ENCODE data around the gene GALNT18.

GALNT18 gene

DNA sequence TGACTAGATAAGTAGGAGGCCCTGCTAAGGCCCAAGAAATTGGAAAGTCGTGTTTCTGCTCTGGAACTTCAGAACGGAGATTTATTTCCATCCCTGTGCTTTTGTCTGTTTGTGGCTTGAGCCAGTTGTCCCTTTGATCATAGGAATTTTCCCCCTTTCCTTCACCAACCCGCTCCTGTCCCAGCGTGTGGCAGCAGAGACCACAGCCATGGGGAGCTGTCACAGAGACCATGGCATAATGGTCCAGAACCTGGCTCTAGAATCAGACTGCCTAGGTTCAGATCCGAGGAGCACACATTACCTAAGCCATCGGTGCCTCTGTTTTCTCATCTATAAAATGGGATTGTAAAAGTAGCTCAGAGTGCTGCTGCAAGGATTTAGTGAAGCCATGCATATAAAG, 128.1 kb downstream of the GALNT18 start:
- H3K4me3 ChIP-seq (ENCODE audit: low read depth, low read length) = no peak overlapping the region
- no peak overlapping the region for H3K9ac ChIP-seq (ENCODE audit: low read depth, low read length)
- H3K4me1 ChIP-seq (ENCODE audit: control insufficient read depth, insufficient read depth, low read length) = no peaks in the 10 kb centered on the region
- H3K27ac ChIP-seq (ENCODE audit: low read depth, low read length) = no peak overlapping the region
- no peaks in the 10 kb centered on the region for H3K27me3 ChIP-seq (ENCODE audit: control insufficient read depth, insufficient read depth, low read length)
- H3K36me3 ChIP-seq (ENCODE audit: control insufficient read depth, insufficient read depth, low read length) = no peaks in the 10 kb centered on the region
- no peaks in the 10 kb centered on the region for H3K9me3 ChIP-seq (ENCODE audit: control insufficient read depth, insufficient read depth, low read length)

- H3K9me3 ChIP-seq (ENCODE audit: control insufficient read depth, insufficient read depth, low read length) = no peaks in the 10 kb centered on the region
- H3K9ac ChIP-seq (ENCODE audit: low read depth, low read length) = no peak overlapping the region
- no peaks in the 10 kb centered on the region for H3K4me1 ChIP-seq (ENCODE audit: control insufficient read depth, insufficient read depth, low read length)
- H3K27me3 ChIP-seq (ENCODE audit: control insufficient read depth, insufficient read depth, low read length) = no peaks in the 10 kb centered on the region
- H3K36me3 ChIP-seq (ENCODE audit: control insufficient read depth, insufficient read depth, low read length) = no peaks in the 10 kb centered on the region
- H3K27ac ChIP-seq (ENCODE audit: low read depth, low read length) = no peak overlapping the region
- H3K4me3 ChIP-seq (ENCODE audit: low read depth, low read length) = no peak overlapping the region
Measured at GRCh38 chr11:11491589-11491988, 130.2 kb downstream of the GALNT18 start.

DNA sequence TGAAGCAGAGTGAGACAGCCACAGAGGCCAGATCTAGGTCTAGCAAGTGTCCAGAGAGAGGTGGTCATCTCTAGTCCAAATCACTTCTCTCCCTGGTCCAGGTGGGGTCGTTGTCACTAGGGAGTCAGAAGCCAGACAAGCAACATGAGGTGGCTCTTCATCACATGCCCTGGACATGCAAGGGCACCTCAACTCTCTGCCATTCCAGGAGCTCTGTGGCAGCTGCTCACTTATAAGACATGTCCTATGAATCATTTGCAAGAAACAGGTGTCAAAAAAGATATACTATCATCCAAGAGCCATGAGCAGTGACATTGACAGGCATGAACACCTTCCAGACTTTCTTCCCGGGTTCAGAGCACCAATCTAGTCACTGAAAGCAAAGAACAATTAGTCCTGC, 130.8 kb downstream of the GALNT18 start:
- H3K4me1 ChIP-seq (ENCODE audit: control insufficient read depth, insufficient read depth, low read length) = no peaks in the 10 kb centered on the region
- H3K27me3 ChIP-seq (ENCODE audit: control insufficient read depth, insufficient read depth, low read length) = no peaks in the 10 kb centered on the region
- H3K27ac ChIP-seq (ENCODE audit: low read depth, low read length) = no peak overlapping the region
- no peaks in the 10 kb centered on the region for H3K9me3 ChIP-seq (ENCODE audit: control insufficient read depth, insufficient read depth, low read length)
- H3K9ac ChIP-seq (ENCODE audit: low read depth, low read length) = no peak overlapping the region
- H3K36me3 ChIP-seq (ENCODE audit: control insufficient read depth, insufficient read depth, low read length) = no peaks in the 10 kb centered on the region
- H3K4me3 ChIP-seq (ENCODE audit: low read depth, low read length) = no peak overlapping the region

DNA sequence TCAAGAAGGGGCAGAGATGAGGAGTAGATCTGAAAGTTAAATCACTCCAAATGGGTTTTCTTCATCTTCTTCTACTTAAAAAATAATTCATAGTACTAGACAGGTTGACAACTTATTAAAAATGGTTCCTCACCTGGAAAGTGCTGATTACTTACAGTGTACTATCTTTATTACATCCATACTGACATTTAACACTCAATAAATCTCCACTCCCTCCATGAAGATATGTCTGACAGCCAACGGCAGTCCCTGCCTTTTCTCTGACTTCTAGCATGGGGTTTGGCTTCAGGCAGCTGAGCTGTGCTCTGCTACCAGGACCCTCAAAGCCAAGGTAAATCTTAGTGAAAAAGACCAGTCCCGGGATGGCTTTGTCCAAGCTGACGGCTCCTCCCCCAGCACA, 135.4 kb downstream of the GALNT18 start:
- no peaks in the 10 kb centered on the region for H3K4me1 ChIP-seq (ENCODE audit: control insufficient read depth, insufficient read depth, low read length)
- no peak overlapping the region for H3K9ac ChIP-seq (ENCODE audit: low read depth, low read length)
- no peaks in the 10 kb centered on the region for H3K27me3 ChIP-seq (ENCODE audit: control insufficient read depth, insufficient read depth, low read length)
- H3K4me3 ChIP-seq (ENCODE audit: low read depth, low read length) = no peak overlapping the region
- no peaks in the 10 kb centered on the region for H3K36me3 ChIP-seq (ENCODE audit: control insufficient read depth, insufficient read depth, low read length)
- no peak overlapping the region for H3K27ac ChIP-seq (ENCODE audit: low read depth, low read length)
- H3K9me3 ChIP-seq (ENCODE audit: control insufficient read depth, insufficient read depth, low read length) = no peaks in the 10 kb centered on the region

DNA sequence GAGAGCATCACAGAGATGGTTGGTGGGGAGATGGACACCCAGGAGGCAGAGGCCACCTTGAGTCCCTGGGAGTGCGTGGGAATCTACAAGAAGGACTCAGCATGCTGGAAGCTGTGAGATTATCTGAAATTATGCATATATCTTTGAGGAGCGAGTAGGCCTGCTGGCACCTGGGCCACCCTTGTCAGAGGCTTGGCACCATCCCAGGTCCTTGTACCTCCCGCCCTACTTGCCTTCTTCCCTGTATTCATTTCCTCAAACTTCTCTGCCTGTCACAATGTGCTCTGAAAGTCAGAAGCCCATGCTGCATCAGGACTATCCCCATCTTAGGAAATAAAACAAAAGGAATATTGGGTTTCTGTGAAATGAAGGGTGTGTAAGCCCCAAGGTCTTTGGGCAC, 135.8 kb downstream of the GALNT18 start:
- H3K9ac ChIP-seq (ENCODE audit: low read depth, low read length) = no peak overlapping the region
- no peak overlapping the region for H3K4me3 ChIP-seq (ENCODE audit: low read depth, low read length)
- no peaks in the 10 kb centered on the region for H3K4me1 ChIP-seq (ENCODE audit: control insufficient read depth, insufficient read depth, low read length)
- H3K9me3 ChIP-seq (ENCODE audit: control insufficient read depth, insufficient read depth, low read length) = no peaks in the 10 kb centered on the region
- no peak overlapping the region for H3K27ac ChIP-seq (ENCODE audit: low read depth, low read length)
- no peaks in the 10 kb centered on the region for H3K27me3 ChIP-seq (ENCODE audit: control insufficient read depth, insufficient read depth, low read length)
- no peaks in the 10 kb centered on the region for H3K36me3 ChIP-seq (ENCODE audit: control insufficient read depth, insufficient read depth, low read length)

GRCh38 chr11:11483627-11484026, 138.2 kb downstream of the GALNT18 start:
- no peak overlapping the region for H3K27ac ChIP-seq (ENCODE audit: low read depth, low read length)
- no peak overlapping the region for H3K4me3 ChIP-seq (ENCODE audit: low read depth, low read length)
- H3K4me1 ChIP-seq (ENCODE audit: control insufficient read depth, insufficient read depth, low read length) = no peaks in the 10 kb centered on the region
- H3K9me3 ChIP-seq (ENCODE audit: control insufficient read depth, insufficient read depth, low read length) = no peaks in the 10 kb centered on the region
- no peaks in the 10 kb centered on the region for H3K27me3 ChIP-seq (ENCODE audit: control insufficient read depth, insufficient read depth, low read length)
- no peaks in the 10 kb centered on the region for H3K36me3 ChIP-seq (ENCODE audit: control insufficient read depth, insufficient read depth, low read length)
- H3K9ac ChIP-seq (ENCODE audit: low read depth, low read length) = no peak overlapping the region

DNA sequence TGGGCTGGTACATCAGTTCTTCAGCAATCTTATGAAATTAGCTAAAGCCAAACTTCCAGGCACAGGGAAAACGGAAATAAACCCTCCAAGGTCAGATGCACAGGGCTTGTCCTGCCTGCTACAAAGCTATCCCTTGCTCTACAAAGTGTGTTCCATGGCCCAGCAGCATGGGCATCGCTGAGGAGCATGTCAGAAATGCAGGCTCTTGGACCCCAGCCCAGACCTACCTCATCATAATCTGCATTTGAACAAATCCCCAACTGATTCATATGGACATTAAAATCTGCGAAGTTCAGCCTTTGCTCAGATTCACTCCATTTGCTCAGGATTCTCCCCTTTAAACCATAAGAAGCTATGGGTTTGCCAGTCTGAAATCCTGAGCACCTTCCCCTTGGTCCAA, 139.1 kb downstream of the GALNT18 start:
- Histone ChIP-seq H3K4me1 (ENCODE audit: control insufficient read depth, insufficient read depth, low read length) (peaks cover 8% of the 10 kb centered on the region; the same call in 1 of the 2 replicates), H3K27ac (ENCODE audit: low read depth, low read length) (no peak overlapping the region)

DNA sequence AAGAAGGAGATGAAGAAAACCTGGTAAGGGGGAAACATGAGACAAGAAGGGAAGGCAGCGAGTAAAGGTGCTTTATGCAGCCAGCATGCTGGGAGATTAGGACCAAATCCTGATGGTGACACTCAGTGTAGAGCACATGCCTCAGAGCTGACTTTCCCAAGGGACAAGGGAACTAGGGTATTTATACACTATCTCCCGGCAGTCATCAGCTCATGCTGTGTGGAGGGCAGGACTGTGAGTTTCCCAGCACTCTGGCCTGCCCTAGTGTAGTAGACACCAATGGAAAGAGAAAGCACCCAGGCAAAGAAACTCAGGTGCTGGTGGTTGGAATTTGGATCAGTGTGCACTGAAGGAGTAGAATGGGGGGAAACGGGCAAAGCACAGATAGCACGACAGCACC, 140.4 kb downstream of the GALNT18 start:
- Histone ChIP-seq H3K4me1 (ENCODE audit: control insufficient read depth, insufficient read depth, low read length) (peaks cover 8% of the 10 kb centered on the region; the same call in 1 of the 2 replicates), H3K9ac (ENCODE audit: low read depth, low read length) (no peak overlapping the region), H3K36me3 (ENCODE audit: control insufficient read depth, insufficient read depth, low read length) (no peaks in the 10 kb centered on the region), H3K27ac (ENCODE audit: low read depth, low read length) (no peak overlapping the region), H3K4me3 (ENCODE audit: low read depth, low read length) (no peak overlapping the region), H3K27me3 (ENCODE audit: control insufficient read depth, insufficient read depth, low read length) (no peaks in the 10 kb centered on the region), H3K9me3 (ENCODE audit: control insufficient read depth, insufficient read depth, low read length) (no peaks in the 10 kb centered on the region)

More for the DNA sequence above, 139.1 kb downstream of the GALNT18 start:
- H3K9me3 ChIP-seq (ENCODE audit: control insufficient read depth, insufficient read depth, low read length) = no peaks in the 10 kb centered on the region
- H3K4me3 ChIP-seq (ENCODE audit: low read depth, low read length) = no peak overlapping the region
- no peaks in the 10 kb centered on the region for H3K27me3 ChIP-seq (ENCODE audit: control insufficient read depth, insufficient read depth, low read length)
- H3K9ac ChIP-seq (ENCODE audit: low read depth, low read length) = no peak overlapping the region
- H3K36me3 ChIP-seq (ENCODE audit: control insufficient read depth, insufficient read depth, low read length) = no peaks in the 10 kb centered on the region

DNA sequence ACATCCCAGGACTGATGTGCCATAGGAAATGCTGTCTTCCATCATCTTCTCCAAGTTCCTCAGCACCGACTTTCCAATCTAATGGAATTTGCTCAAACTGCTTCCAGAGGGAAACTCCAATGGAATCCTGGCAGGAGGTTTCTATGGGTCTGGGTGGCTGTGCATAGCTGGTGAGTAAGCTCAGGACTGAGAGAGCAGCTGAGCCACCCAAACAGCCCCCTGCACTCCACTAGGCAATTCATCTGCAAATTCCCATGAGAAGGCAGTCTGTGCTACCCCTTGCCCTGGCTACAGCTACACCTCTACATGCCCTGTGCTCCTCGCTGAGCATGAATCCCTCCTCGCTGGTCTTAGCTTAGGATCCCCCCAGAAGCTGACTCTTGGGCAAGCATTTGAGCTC, 140.8 kb downstream of the GALNT18 start:
- Histone ChIP-seq H3K27ac (ENCODE audit: low read depth, low read length) (no peak overlapping the region), H3K36me3 (ENCODE audit: control insufficient read depth, insufficient read depth, low read length) (no peaks in the 10 kb centered on the region), H3K4me1 (ENCODE audit: control insufficient read depth, insufficient read depth, low read length) (peaks cover 8% of the 10 kb centered on the region; the same call in 1 of the 2 replicates), H3K4me3 (ENCODE audit: low read depth, low read length) (no peak overlapping the region), H3K9me3 (ENCODE audit: control insufficient read depth, insufficient read depth, low read length) (no peaks in the 10 kb centered on the region), H3K9ac (ENCODE audit: low read depth, low read length) (no peak overlapping the region), H3K27me3 (ENCODE audit: control insufficient read depth, insufficient read depth, low read length) (no peaks in the 10 kb centered on the region)

DNA sequence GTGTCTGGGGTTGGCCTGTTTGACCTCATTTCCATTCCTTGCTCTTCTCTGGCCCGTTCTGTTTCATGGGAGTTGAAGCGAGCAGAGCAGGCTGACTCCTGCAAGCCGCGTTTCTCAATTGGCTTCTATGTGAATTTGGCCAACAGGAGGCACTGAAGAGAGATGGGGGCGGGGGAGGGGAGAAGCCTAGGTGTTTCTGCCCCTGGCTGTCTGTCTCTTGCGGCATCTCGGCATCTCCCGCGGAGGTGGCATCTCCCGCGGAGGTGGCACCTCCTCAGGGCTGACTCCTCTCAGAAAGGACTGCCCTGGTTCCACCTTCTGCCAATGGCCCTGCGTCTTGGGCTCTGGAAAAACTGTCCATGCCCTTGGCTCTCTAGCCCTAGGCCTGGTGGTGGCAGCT, 143.1 kb downstream of the GALNT18 start:
- no peak overlapping the region for H3K9ac ChIP-seq (ENCODE audit: low read depth, low read length)
- H3K27me3 ChIP-seq (ENCODE audit: control insufficient read depth, insufficient read depth, low read length) = no peaks in the 10 kb centered on the region
- no peaks in the 10 kb centered on the region for H3K9me3 ChIP-seq (ENCODE audit: control insufficient read depth, insufficient read depth, low read length)
- H3K4me1 ChIP-seq (ENCODE audit: control insufficient read depth, insufficient read depth, low read length) = peaks cover 8% of the 10 kb centered on the region; the same call in 1 of the 2 replicates
- H3K36me3 ChIP-seq (ENCODE audit: control insufficient read depth, insufficient read depth, low read length) = no peaks in the 10 kb centered on the region
- no peak overlapping the region for H3K27ac ChIP-seq (ENCODE audit: low read depth, low read length)
- H3K4me3 ChIP-seq (ENCODE audit: low read depth, low read length) = no peak overlapping the region

GRCh38 chr11:11477695-11478420, 143.9 kb downstream of the GALNT18 start:
- no peaks in the 10 kb centered on the region for H3K36me3 ChIP-seq (ENCODE audit: control insufficient read depth, insufficient read depth, low read length)
- H3K9ac ChIP-seq (ENCODE audit: low read depth, low read length) = no peak overlapping the region
- H3K4me3 ChIP-seq (ENCODE audit: low read depth, low read length) = no peak overlapping the region
- H3K4me1 ChIP-seq (ENCODE audit: control insufficient read depth, insufficient read depth, low read length) = peaks cover 16% of the 10 kb centered on the region
- no peaks in the 10 kb centered on the region for H3K27me3 ChIP-seq (ENCODE audit: control insufficient read depth, insufficient read depth, low read length)
- H3K9me3 ChIP-seq (ENCODE audit: control insufficient read depth, insufficient read depth, low read length) = no peaks in the 10 kb centered on the region
- H3K27ac ChIP-seq (ENCODE audit: low read depth, low read length) = no peak overlapping the region
